SJSA1 (cell line): ENCODE measurements around the gene CCDC71. TPM values are rescaled to one million over a fixed set of nuclear protein-coding genes. Genes with fewer than 3 reads are reported as not detected.

Experiments
- DNase-seq, 2 experiments: peaks; one replicate each; pipeline ENCODE4 v3.0.0-alpha.2; 2015 to 2020; ENCODE audit warnings: low spot score in 2 of 2, low read depth in 1 of 2
- H3K27ac ChIP-seq: fragments of 250-450 bp; sonication (Bioruptor Pico); 2 replicates; pipeline ENCODE4 v1.5.1; 2020; ENCODE audit warnings: mild to moderate bottlenecking, moderate library complexity
- H3K27me3 ChIP-seq: fragments of 250-450 bp; sonication (Bioruptor Pico); replicated peaks from 2 replicates; pipeline ENCODE4 v1.5.1; 2020; ENCODE audit warnings: mild to moderate bottlenecking, moderate library complexity
- H3K36me3 ChIP-seq: fragments of 250-450 bp; sonication (Bioruptor Pico); 2 replicates; pipeline ENCODE4 v1.5.1; 2020; ENCODE audit warnings: mild to moderate bottlenecking
- H3K4me1 ChIP-seq: fragments of 250-450 bp; sonication (Bioruptor Pico); replicated peaks from 2 replicates; pipeline ENCODE4 v1.6.1; 2021; ENCODE audit warnings: mild to moderate bottlenecking
- H3K4me3 ChIP-seq: fragments of 250-450 bp; sonication (Bioruptor Pico); 2 replicates; pipeline ENCODE4 v1.5.1; 2020; ENCODE audit warnings: mild to moderate bottlenecking
- H3K9me3 ChIP-seq: fragments of 250-450 bp; sonication (Bioruptor Pico); replicated peaks from 2 replicates; pipeline ENCODE4 v1.5.1; 2020; ENCODE audit warnings: mild to moderate bottlenecking
- total RNA-seq: library from RNA; depleted of rRNA; stranded (reverse); fragments of >200 nt; shearing (Covaris generic); gene quantifications from 2 replicates; pipeline ENCODE4 v1.2.3, GENCODE V29; 2014

Gene CCDC71
- total RNA-seq, 1 experiment from 2014 or later: 23.8 TPM

DNA sequence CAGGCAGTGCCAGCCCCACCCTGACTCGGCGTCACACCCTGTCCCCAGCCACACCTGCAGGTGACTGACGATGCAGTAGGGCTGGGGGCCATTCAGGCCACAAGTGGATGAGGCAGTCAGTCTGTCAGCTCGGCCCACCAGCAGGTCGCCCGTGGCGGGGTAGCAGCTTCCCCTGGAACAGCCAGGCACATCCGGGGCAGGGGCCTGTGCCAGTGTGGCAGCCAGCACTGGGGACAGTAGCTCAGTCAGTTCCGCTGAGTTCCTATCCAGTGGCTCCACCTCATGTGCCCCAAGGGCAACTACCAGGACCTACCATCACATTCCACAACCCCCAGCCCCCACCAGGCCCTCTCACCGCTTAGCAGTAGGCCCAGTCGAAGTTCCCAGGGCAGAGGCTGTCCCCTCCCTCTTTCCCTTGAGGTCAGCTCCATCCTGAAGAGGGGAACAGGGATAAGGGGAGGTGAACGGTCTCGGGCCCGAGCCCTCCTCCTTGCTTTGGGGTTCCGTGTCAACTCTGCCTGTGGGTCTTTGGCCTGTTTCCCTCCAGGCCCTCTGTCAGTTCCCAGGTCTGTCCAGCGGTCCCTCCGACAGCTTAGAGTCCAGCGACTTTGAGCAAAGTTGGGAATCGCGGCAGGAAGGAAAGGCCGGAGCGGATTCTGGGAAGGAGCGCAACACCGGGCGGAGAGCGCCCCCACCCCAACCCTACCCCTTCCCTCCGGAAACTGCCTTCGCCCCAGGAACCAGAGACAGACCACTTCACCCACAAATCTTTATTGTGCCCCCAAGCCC lies 33.5 kb downstream of the CCDC71 start, which contains the start of gene LAMB2:
TSS of gene LAMB2 (minus strand) at position 614 of the 789 bp plus-strand sequence. CDS start at position 431, 183 bp downstream.
- H3K36me3 ChIP-seq: peaks cover 45% of the 10 kb centered on the region
- H3K27ac ChIP-seq: peak within 1 kb of the TSS; percentile 88
- no peaks in the 10 kb centered on the region for H3K27me3 ChIP-seq
- peak within 1 kb of the TSS; percentile 56 for H3K4me3 ChIP-seq
- H3K9me3 ChIP-seq: no peaks in the 10 kb centered on the region
- DNase-seq: peak; percentile 85 to 89
- peaks cover 18% of the 10 kb centered on the region for H3K4me1 ChIP-seq

GRCh38 chr3:49132073-49132436 lies 34.1 kb downstream of the CCDC71 start:
- no peak for DNase-seq
- peak overlapping the region; percentile 88 for H3K27ac ChIP-seq

GRCh38 chr3:49131576-49131975 lies 34.6 kb downstream of the CCDC71 start:
- Histone ChIP-seq H3K27ac (no peak overlapping the region), H3K9me3 (no peaks in the 10 kb centered on the region), H3K27me3 (no peaks in the 10 kb centered on the region), H3K4me1 (peaks cover 18% of the 10 kb centered on the region), H3K4me3 (peak overlapping the region; percentile 56), H3K36me3 (peaks cover 54% of the 10 kb centered on the region)
- DNase-seq: no peak

More at GRCh38 chr3:49132073-49132436, 34.1 kb downstream of the CCDC71 start:
- peaks cover 49% of the 10 kb centered on the region for H3K36me3 ChIP-seq
- H3K4me1 ChIP-seq: peaks cover 18% of the 10 kb centered on the region
- H3K27me3 ChIP-seq: no peaks in the 10 kb centered on the region
- H3K9me3 ChIP-seq: no peaks in the 10 kb centered on the region
- peak overlapping the region; percentile 56 for H3K4me3 ChIP-seq

GRCh38 chr3:49131040-49131439 lies 35.1 kb downstream of the CCDC71 start:
- H3K27me3 ChIP-seq: no peaks in the 10 kb centered on the region
- no peaks in the 10 kb centered on the region for H3K9me3 ChIP-seq
- no peak overlapping the region; the same call in 1 of the 2 replicates for H3K4me3 ChIP-seq
- no peak for DNase-seq
- H3K4me1 ChIP-seq: peaks cover 18% of the 10 kb centered on the region
- H3K27ac ChIP-seq: no peak overlapping the region
- peaks cover 59% of the 10 kb centered on the region for H3K36me3 ChIP-seq

GRCh38 chr3:49124991-49125670 lies 41.0 kb downstream of the CCDC71 start:
- peaks cover 92% of the 10 kb centered on the region for H3K36me3 ChIP-seq

GRCh38 chr3:49124203-49124602 lies 41.9 kb downstream of the CCDC71 start:
- H3K36me3 ChIP-seq: peaks cover 88% of the 10 kb centered on the region
- no peak for DNase-seq
- H3K9me3 ChIP-seq: no peaks in the 10 kb centered on the region
- H3K4me3 ChIP-seq: no peak overlapping the region
- H3K27me3 ChIP-seq: no peaks in the 10 kb centered on the region
- peaks cover 13% of the 10 kb centered on the region for H3K4me1 ChIP-seq
- H3K27ac ChIP-seq: no peak overlapping the region

More at GRCh38 chr3:49124991-49125670, 41.0 kb downstream of the CCDC71 start:
- Histone ChIP-seq H3K4me1 (peaks cover 5% of the 10 kb centered on the region; the same call in 1 of the 2 replicates), H3K27me3 (no peaks in the 10 kb centered on the region), H3K4me3 (no peak overlapping the region), H3K27ac (no peak overlapping the region), H3K9me3 (no peaks in the 10 kb centered on the region)
- DNase-seq: no peak

DNA sequence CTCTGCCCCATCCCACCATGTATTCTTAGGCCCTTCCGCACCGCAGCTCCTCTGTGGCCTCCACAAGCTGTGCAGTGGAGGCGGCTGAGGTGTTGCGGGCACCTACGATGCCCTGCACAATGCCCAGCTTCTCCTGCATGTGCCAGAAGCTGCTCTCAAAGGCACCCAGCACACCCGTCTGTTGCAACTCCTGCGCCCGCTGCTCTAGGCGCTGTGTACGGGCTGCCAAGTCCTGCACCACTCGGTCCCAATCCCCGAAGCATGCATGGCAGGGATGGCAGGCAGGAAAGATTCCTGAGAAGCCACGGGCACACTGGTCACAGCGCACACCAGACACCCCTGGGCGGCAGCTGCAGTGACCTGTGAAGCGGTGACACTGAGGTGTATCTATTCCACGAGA lies 42.4 kb downstream of the CCDC71 start:
- H3K27ac ChIP-seq: no peak overlapping the region
- DNase-seq: no peak
- peaks cover 88% of the 10 kb centered on the region for H3K36me3 ChIP-seq
- H3K9me3 ChIP-seq: no peaks in the 10 kb centered on the region
- peaks cover 14% of the 10 kb centered on the region for H3K4me1 ChIP-seq
- H3K4me3 ChIP-seq: no peak overlapping the region
- no peaks in the 10 kb centered on the region for H3K27me3 ChIP-seq

DNA sequence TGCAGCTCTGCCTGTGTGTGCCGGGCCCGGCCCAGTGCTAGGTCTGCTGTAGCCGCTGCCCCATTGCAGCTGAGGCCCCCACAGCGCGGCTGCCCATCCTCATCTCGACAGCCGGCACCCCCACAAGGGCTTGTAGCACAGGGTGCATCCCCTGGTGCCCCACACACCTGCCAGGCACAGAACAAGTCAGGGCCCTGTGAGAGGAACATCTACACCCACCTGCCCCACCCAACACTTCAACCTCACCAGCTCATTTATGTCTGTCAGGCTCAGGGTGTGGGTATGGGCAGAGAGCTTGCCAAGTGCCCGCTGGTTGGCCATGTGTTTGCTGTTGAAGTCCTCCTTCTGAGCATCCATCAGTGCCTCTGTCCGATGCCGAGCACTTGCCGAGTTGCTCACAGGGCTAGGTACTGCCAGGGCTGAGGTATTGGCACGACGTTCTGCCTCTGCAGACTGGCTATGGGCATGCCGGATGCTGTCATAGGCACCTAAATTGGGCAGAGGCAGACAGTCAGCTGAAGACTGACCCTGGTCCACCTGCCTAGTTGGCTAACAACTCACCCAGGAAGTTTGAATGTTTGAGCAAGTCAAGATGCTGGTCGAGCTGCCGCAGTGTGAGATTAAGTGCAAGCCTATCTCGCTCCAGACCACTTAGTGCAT lies 43.1 kb downstream of the CCDC71 start:
- H3K4me1 ChIP-seq: peaks cover 14% of the 10 kb centered on the region
- H3K27ac ChIP-seq: no peak overlapping the region
- no peak for DNase-seq
- peaks cover 88% of the 10 kb centered on the region for H3K36me3 ChIP-seq
- H3K27me3 ChIP-seq: no peaks in the 10 kb centered on the region
- H3K4me3 ChIP-seq: no peak overlapping the region
- no peaks in the 10 kb centered on the region for H3K9me3 ChIP-seq

- Histone ChIP-seq H3K36me3 (peaks cover 93% of the 10 kb centered on the region), H3K4me3 (no peak overlapping the region), H3K9me3 (no peaks in the 10 kb centered on the region), H3K27ac (no peak overlapping the region), H3K27me3 (no peaks in the 10 kb centered on the region), H3K4me1 (peaks cover 14% of the 10 kb centered on the region)
- DNase-seq: no peak
These were observed 43.7 kb downstream of the CCDC71 start for GRCh38 chr3:49122451-49122850.

- Histone ChIP-seq H3K4me1 (peaks cover 14% of the 10 kb centered on the region), H3K27me3 (no peaks in the 10 kb centered on the region), H3K4me3 (no peak overlapping the region), H3K27ac (no peak overlapping the region), H3K36me3 (peaks cover 93% of the 10 kb centered on the region), H3K9me3 (no peaks in the 10 kb centered on the region)
- no peak for DNase-seq
These were observed 44.1 kb downstream of the CCDC71 start for GRCh38 chr3:49122022-49122421.

DNA sequence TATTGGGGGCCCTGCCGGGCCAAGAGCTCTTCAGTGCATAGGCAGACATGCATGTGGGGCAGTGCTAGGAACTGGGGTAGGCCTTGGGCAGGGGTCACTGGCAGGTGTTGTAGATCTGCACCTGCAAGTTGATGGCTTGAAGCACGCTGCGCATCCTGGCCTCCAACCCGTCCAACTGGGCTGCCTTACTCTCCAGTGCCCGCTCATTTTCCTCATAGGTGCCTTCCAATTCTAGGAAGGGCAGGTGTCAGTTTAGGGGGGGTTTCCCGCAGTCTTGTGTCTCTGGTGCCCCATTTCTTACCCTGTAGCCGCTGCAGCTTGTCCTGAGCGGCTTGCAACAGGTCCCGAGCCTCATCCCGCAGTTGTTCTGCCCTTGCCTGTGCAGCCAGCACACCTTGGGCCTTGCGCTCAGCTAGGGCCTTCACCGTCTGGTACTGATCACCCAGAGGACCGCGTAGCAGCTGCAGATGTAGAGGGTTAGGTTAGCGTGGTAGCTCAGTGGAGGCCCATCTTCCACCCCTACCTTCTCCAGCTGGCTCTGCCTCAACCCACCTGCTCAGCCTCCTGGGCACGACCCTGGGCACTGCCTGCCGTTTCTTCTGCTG lies 44.9 kb downstream of the CCDC71 start:
- no peak for DNase-seq
- H3K36me3 ChIP-seq: peaks cover 93% of the 10 kb centered on the region

GRCh38 chr3:49120438-49121131 lies 45.5 kb downstream of the CCDC71 start, which contains the start of gene USP19:
USP19 (minus strand) TSS chr3:49120823; CDS start chr3:49119145, 1,678 bp downstream.
- peaks cover 14% of the 10 kb centered on the region for H3K4me1 ChIP-seq
- H3K27me3 ChIP-seq: no peaks in the 10 kb centered on the region
- peak within 1 kb of the TSS; percentile 82 for H3K4me3 ChIP-seq
- DNase-seq: peak; percentile 87 to 89
- H3K36me3 ChIP-seq: peaks cover 93% of the 10 kb centered on the region
- no peaks in the 10 kb centered on the region for H3K9me3 ChIP-seq
- peak within 1 kb of the TSS; percentile 72 for H3K27ac ChIP-seq

More for the DNA sequence above, 44.9 kb downstream of the CCDC71 start:
- no peaks in the 10 kb centered on the region for H3K9me3 ChIP-seq
- H3K27ac ChIP-seq: no peak overlapping the region
- peaks cover 14% of the 10 kb centered on the region for H3K4me1 ChIP-seq
- H3K27me3 ChIP-seq: no peaks in the 10 kb centered on the region
- peak overlapping the region; percentile 82 for H3K4me3 ChIP-seq

DNA sequence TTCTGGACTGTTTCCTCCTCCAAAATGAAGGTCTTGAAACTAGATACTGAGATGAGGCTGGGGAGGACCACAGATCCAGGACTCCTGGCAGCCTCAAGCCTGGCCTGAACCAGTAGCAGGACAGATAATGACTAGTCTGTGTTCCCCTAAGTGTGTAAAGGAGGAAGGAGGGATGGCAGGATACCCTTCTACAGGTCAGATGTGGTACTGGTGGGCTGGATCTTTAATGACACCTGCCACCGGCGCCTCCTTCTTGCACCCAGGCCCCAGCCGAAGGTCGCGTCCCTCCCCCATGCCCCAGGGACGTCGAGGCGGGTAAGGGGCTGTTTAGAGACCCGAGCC lies 46.1 kb downstream of the CCDC71 start:
- Histone ChIP-seq H3K36me3 (peaks cover 95% of the 10 kb centered on the region), H3K27me3 (no peaks in the 10 kb centered on the region), H3K27ac (peak overlapping the region; percentile 72), H3K4me1 (peaks cover 14% of the 10 kb centered on the region), H3K4me3 (peak overlapping the region; percentile 82), H3K9me3 (no peaks in the 10 kb centered on the region)
- peak in 1 of 2 experiments; percentile 3 for DNase-seq
